Astrocyte (in vitro differentiated cells and primary cell): ENCODE measurements around the gene VCL. TPM values are rescaled to one million over a fixed set of nuclear protein-coding genes. Genes with fewer than 3 reads are reported as not detected.
A peak's percentile ranks its signal among the peaks of the same experiment; 100 is the strongest.

ENCODE experiments used
- DNase-seq: peaks from one replicate; pipeline ENCODE4 v3.0.0-alpha.2; 2010; ENCODE audit warnings: low read depth
- FAIRE-seq: peaks from 2 replicates; lab custom pipeline; 2011; peaks lifted over from hg19 to GRCh38; lab: Jason Lieb, UNC
- H2AFZ ChIP-seq: 2 replicates; pipeline ENCODE4 v1.6.0; 2012; ENCODE audit warnings: low read depth, low read length, inconsistent platforms
- H3K27ac ChIP-seq: 2 replicates; pipeline ENCODE4 v1.5.1; 2011; ENCODE audit warnings: low read depth, low read length, inconsistent platforms
- H3K27me3 ChIP-seq: 2 replicates; pipeline ENCODE4 v1.6.0; 2011; ENCODE audit warnings: low read length, inconsistent platforms; ENCODE audit not compliant: insufficient read depth
- H3K36me3 ChIP-seq: 2 replicates; pipeline ENCODE4 v1.5.1; 2011; ENCODE audit warnings: low read length, inconsistent platforms; ENCODE audit not compliant: insufficient read depth
- H3K4me1 ChIP-seq: 2 replicates; pipeline ENCODE4 v1.5.1; 2011; ENCODE audit warnings: low read length, inconsistent platforms; ENCODE audit not compliant: insufficient read depth
- H3K4me2 ChIP-seq: 2 replicates; pipeline ENCODE4 v1.6.0; 2012; ENCODE audit warnings: low read length, inconsistent platforms
- H3K4me3 ChIP-seq: 2 replicates; pipeline ENCODE4 v1.5.1; 2011; ENCODE audit warnings: low read depth, mild to moderate bottlenecking, low read length, inconsistent platforms; ENCODE audit not compliant: insufficient read depth
- H3K79me2 ChIP-seq: 2 replicates; pipeline ENCODE4 v1.6.0; 2012; ENCODE audit warnings: mild to moderate bottlenecking, low read length, inconsistent platforms; ENCODE audit not compliant: insufficient read depth
- H3K9ac ChIP-seq: 2 replicates; pipeline ENCODE4 v1.6.0; 2012; ENCODE audit warnings: mild to moderate bottlenecking, low read length, inconsistent platforms
- H3K9me3 ChIP-seq: 2 replicates; pipeline ENCODE4 v1.5.1; 2012; ENCODE audit warnings: low read depth, mild to moderate bottlenecking, low read length, inconsistent platforms; ENCODE audit not compliant: insufficient read depth
- H4K20me1 ChIP-seq: 2 replicates; pipeline ENCODE4 v1.6.0; 2012; ENCODE audit warnings: low read length, inconsistent platforms; ENCODE audit not compliant: insufficient read depth
- H3K27ac Mint-ChIP-seq: one replicate; pipeline ENCODE4 v1.8.0; 2021; ENCODE audit warnings: mild to moderate bottlenecking, mixed read lengths; ENCODE audit not compliant: unreplicated experiment
- H3K27me3 Mint-ChIP-seq: one replicate; pipeline ENCODE4 v1.8.0; 2021; ENCODE audit warnings: low read depth, mixed read lengths; ENCODE audit not compliant: unreplicated experiment
- H3K36me3 Mint-ChIP-seq: one replicate; pipeline ENCODE4 v1.8.0; 2021; ENCODE audit warnings: low read depth, mixed read lengths; ENCODE audit not compliant: unreplicated experiment
- H3K4me1 Mint-ChIP-seq: one replicate; pipeline ENCODE4 v1.8.0; 2021; ENCODE audit warnings: low read depth, mixed read lengths; ENCODE audit not compliant: unreplicated experiment
- H3K4me3 Mint-ChIP-seq: one replicate; pipeline ENCODE4 v1.8.0; 2021; ENCODE audit warnings: mild to moderate bottlenecking, moderate library complexity, mixed read lengths; ENCODE audit not compliant: unreplicated experiment
- H3K9me3 Mint-ChIP-seq: one replicate; pipeline ENCODE4 v1.8.0; 2021; ENCODE audit warnings: mild to moderate bottlenecking, mixed read lengths; ENCODE audit not compliant: unreplicated experiment
- CTCF ChIP-seq: IDR thresholded peaks from 2 replicates; pipeline ENCODE4 v1.5.1; 2011; ENCODE audit warnings: low read depth, mild to moderate bottlenecking, inconsistent platforms, low read length, moderate library complexity; ENCODE audit not compliant: insufficient read depth
- EZH2 ChIP-seq: IDR thresholded peaks from 2 replicates; pipeline ENCODE4 v1.6.1; 2012; ENCODE audit warnings: mild to moderate bottlenecking, low read length, inconsistent platforms; ENCODE audit not compliant: insufficient read depth
- total RNA-seq: library from RNA; stranded (reverse); gene quantifications from 2 replicates; pipeline ENCODE4 v1.2.1, GENCODE V29; 2021

The VCL gene
- total RNA-seq, 1 donor from 2014 or later = 474 TPM

GRCh38 chr10:74026428-74027015 is 28.6 kb downstream of the VCL start:
- H3K27ac Mint-ChIP-seq = no peak overlapping the region
- no peaks in the 10 kb centered on the region for H3K9me3 ChIP-seq
- H3K4me2 ChIP-seq = peak overlapping the region; percentile 31
- no peak for TF ChIP-seq CTCF
- TF ChIP-seq EZH2 = no peak
- no peak overlapping the region for H3K4me3 Mint-ChIP-seq
- peaks cover 11% of the 10 kb centered on the region for H3K36me3 Mint-ChIP-seq
- no peak overlapping the region for H2AFZ ChIP-seq
- DNase-seq (no peak), FAIRE-seq (no peak)
- no peaks in the 10 kb centered on the region for H3K27me3 Mint-ChIP-seq
- peaks cover 96% of the 10 kb centered on the region for H4K20me1 ChIP-seq
- H3K27ac ChIP-seq = peak overlapping the region; percentile 47
- peaks cover 42% of the 10 kb centered on the region for H3K4me1 ChIP-seq
- H3K4me3 ChIP-seq = no peak overlapping the region
- H3K9me3 Mint-ChIP-seq = no peaks in the 10 kb centered on the region
- peaks cover 23% of the 10 kb centered on the region for H3K36me3 ChIP-seq
- peak overlapping the region; percentile 18 for H3K9ac ChIP-seq
- no peaks in the 10 kb centered on the region for H3K27me3 ChIP-seq
- H3K79me2 ChIP-seq = peaks cover 98% of the 10 kb centered on the region
- H3K4me1 Mint-ChIP-seq = peaks cover 60% of the 10 kb centered on the region

- no peak overlapping the region for H3K27ac Mint-ChIP-seq
- peaks cover 55% of the 10 kb centered on the region for H3K4me1 Mint-ChIP-seq
- peaks cover 95% of the 10 kb centered on the region for H4K20me1 ChIP-seq
Observed at GRCh38 chr10:74027702-74028101, 29.8 kb downstream of the VCL start.

More at GRCh38 chr10:74027702-74028101, 29.8 kb downstream of the VCL start:
- no peaks in the 10 kb centered on the region for H3K27me3 Mint-ChIP-seq
- H3K9me3 Mint-ChIP-seq = no peaks in the 10 kb centered on the region
- H3K27me3 ChIP-seq = no peaks in the 10 kb centered on the region
- no peak overlapping the region for H2AFZ ChIP-seq
- H3K4me2 ChIP-seq = no peak overlapping the region
- H3K4me3 Mint-ChIP-seq = no peak overlapping the region
- TF ChIP-seq CTCF = no peak
- no peak for TF ChIP-seq EZH2
- no peak overlapping the region for H3K9ac ChIP-seq
- H3K36me3 ChIP-seq = peaks cover 23% of the 10 kb centered on the region
- peaks cover 40% of the 10 kb centered on the region for H3K4me1 ChIP-seq
- H3K36me3 Mint-ChIP-seq = peaks cover 11% of the 10 kb centered on the region
- H3K79me2 ChIP-seq = peaks cover 97% of the 10 kb centered on the region
- peak overlapping the region; percentile 40 for H3K27ac ChIP-seq
- FAIRE-seq (no peak), DNase-seq (no peak)
- no peak overlapping the region for H3K4me3 ChIP-seq
- no peaks in the 10 kb centered on the region for H3K9me3 ChIP-seq
